ENCODE results near the gene ANP32E.

ANP32E gene

DNA sequence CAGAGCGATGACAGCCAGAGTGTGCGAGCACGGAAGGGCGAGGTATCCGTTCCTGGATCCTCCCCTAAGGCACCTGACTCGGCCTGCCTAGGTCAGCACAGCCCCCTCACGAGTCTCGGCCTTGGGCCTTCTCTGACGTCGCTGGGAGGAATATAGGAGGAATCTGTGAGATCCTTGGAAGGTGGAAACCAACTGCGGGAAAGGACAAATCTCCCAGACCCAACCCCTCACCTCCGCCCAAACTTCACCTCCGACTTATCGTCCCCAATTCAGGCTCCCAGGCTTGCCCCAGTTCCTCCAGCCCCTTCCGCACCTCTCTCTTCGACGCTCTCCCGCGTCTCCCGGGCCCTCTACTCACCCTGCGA lies 32.4 kb upstream of the ANP32E start:
- peaks cover 34% of the 10 kb centered on the region for H3K4me1 ChIP-seq (ENCODE audit: insufficient read depth, low read length)

GRCh38 chr1:150267896-150268295 lies 32.0 kb upstream of the ANP32E start:
- no peaks in the 10 kb centered on the region for H3K27me3 ChIP-seq (ENCODE audit: control insufficient read depth in 1 of 2, insufficient read depth in 2 of 2, low read length in 2 of 2)
- H3K4me3 ChIP-seq (ENCODE audit: low read depth in 1 of 2, low read length in 2 of 2) = peak overlapping the region; percentile 92 to 100
- H3K27ac ChIP-seq (ENCODE audit: low read depth, low read length) = peak overlapping the region; percentile 98
- H3K4me1 ChIP-seq (ENCODE audit: insufficient read depth, low read length) = peaks cover 30% of the 10 kb centered on the region
- H3K9ac ChIP-seq (ENCODE audit: low read length) = peak overlapping the region; percentile 95
- no peaks in the 10 kb centered on the region for H3K9me3 ChIP-seq (ENCODE audit: low read length)
- H3K36me3 ChIP-seq (ENCODE audit: insufficient read depth, low read length) = peaks cover 30% of the 10 kb centered on the region

More for the DNA sequence above, 32.4 kb upstream of the ANP32E start:
- Histone ChIP-seq H3K36me3 (ENCODE audit: insufficient read depth, low read length) (peaks cover 30% of the 10 kb centered on the region), H3K27ac (ENCODE audit: low read depth, low read length) (peak overlapping the region; percentile 98), H3K4me3 (ENCODE audit: low read depth in 1 of 2, low read length in 2 of 2) (peak overlapping the region; percentile 92 to 100), H3K9me3 (ENCODE audit: low read length) (no peaks in the 10 kb centered on the region), H3K9ac (ENCODE audit: low read length) (peak overlapping the region; percentile 95), H3K27me3 (ENCODE audit: control insufficient read depth in 1 of 2, insufficient read depth in 2 of 2, low read length in 2 of 2) (no peaks in the 10 kb centered on the region)

GRCh38 chr1:150263549-150263948 lies 27.6 kb upstream of the ANP32E start:
- Histone ChIP-seq H3K36me3 (ENCODE audit: insufficient read depth, low read length) (peaks cover 30% of the 10 kb centered on the region), H3K27me3 (ENCODE audit: control insufficient read depth in 1 of 2, insufficient read depth in 2 of 2, low read length in 2 of 2) (no peaks in the 10 kb centered on the region), H3K4me1 (ENCODE audit: insufficient read depth, low read length) (peaks cover 23% of the 10 kb centered on the region), H3K9me3 (ENCODE audit: low read length) (no peaks in the 10 kb centered on the region), H3K9ac (ENCODE audit: low read length) (no peak overlapping the region), H3K4me3 (ENCODE audit: low read depth in 1 of 2, low read length in 2 of 2) (no peak overlapping the region), H3K27ac (ENCODE audit: low read depth, low read length) (no peak overlapping the region)

DNA sequence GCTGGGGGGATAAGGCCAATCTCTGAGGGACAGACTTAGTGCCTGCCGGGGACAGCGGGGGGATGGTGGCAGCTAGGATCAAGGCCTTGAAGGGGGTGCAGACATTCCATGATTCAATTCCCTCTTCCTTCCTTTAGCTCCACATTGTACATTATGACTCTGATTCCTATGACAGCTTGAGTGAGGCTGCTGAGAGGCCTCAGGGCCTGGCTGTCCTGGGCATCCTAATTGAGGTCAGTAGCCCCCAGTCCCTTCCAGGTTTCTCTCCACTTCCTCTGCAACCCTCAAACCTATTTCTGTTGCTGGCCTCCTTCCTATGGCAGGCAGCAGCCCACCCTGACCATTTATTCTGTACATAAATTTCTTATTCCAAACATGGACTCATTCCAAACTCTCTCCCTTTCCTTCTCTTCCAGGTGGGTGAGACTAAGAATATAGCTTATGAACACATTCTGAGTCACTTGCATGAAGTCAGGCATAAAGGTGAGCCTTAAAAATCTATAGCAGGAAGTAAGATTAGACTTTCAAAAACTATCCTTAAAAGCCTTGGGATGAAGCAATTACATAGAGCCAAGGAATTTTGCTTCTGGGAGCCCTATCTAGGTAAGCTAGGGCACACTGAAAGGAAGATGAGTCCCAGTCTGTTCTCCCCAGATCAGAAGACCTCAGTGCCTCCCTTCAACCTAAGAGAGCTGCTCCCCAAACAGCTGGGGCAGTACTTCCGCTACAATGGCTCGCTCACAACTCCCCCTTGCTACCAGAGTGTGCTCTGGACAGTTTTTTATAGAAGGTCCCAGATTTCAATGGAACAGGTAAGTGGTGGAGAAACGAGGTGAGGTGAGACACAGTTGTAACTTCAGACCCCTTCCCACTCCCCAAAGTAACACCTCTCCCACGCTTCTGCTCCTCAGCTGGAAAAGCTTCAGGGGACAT lies 26.7 kb upstream of the ANP32E start:
- Histone ChIP-seq H3K36me3 (ENCODE audit: insufficient read depth, low read length) (peaks cover 30% of the 10 kb centered on the region), H3K9ac (ENCODE audit: low read length) (no peak overlapping the region), H3K4me3 (ENCODE audit: low read depth in 1 of 2, low read length in 2 of 2) (no peak overlapping the region), H3K4me1 (ENCODE audit: insufficient read depth, low read length) (peaks cover 20% of the 10 kb centered on the region), H3K27me3 (ENCODE audit: control insufficient read depth in 1 of 2, insufficient read depth in 2 of 2, low read length in 2 of 2) (no peaks in the 10 kb centered on the region), H3K27ac (ENCODE audit: low read depth, low read length) (no peak overlapping the region), H3K9me3 (ENCODE audit: low read length) (no peaks in the 10 kb centered on the region)

GRCh38 chr1:150261367-150261766 lies 25.5 kb upstream of the ANP32E start:
- H3K9me3 ChIP-seq (ENCODE audit: low read length) = no peaks in the 10 kb centered on the region
- H3K4me1 ChIP-seq (ENCODE audit: insufficient read depth, low read length) = peaks cover 19% of the 10 kb centered on the region
- peaks cover 20% of the 10 kb centered on the region for H3K36me3 ChIP-seq (ENCODE audit: insufficient read depth, low read length)
- no peaks in the 10 kb centered on the region for H3K27me3 ChIP-seq (ENCODE audit: control insufficient read depth in 1 of 2, insufficient read depth in 2 of 2, low read length in 2 of 2)
- H3K27ac ChIP-seq (ENCODE audit: low read depth, low read length) = no peak overlapping the region
- no peak overlapping the region for H3K9ac ChIP-seq (ENCODE audit: low read length)
- H3K4me3 ChIP-seq (ENCODE audit: low read depth in 1 of 2, low read length in 2 of 2) = no peak overlapping the region

DNA sequence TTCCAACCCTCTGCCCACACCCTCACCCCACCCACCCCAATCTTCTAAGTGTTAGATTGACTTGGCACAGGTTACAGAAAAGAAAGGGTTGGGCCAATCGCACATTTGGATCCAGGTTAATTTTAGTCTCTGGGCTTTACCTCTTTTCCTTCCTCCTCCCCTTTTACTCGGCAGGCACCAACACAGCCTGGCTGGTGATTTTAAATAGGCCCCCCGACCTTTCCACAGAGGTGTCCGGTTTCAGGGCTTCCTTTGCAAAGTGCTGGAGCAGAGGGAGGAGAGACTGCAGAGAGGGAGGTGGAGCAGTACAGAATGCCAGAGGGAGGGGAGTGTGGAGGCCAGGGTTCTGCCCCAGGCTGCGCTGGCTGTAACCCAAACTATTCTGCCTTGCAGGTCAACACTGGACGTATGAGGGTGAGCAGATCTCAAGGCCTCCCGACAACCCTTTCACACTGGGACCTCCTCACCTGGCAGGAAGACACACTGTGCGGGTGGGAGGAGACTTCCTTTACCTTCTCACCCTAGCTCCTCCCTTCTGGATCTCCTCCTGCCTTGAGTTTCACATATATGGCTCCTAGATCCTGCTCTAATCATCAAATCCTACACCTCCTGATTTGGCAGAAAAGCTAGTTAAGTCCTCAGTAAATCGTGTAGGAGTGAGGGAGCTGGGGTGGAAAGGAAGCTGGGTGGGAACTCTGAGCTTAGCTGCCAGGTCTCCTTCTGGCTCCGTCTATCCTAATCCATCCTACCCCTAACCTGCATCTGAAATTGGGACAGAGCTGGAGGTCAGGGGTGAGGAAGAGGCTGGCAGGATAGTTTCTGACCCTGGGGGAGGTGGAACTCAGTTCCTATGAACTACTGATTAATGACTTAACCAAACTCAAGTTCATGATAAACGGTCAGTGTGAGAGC lies 24.1 kb upstream of the ANP32E start:
- no peak overlapping the region for H3K27ac ChIP-seq (ENCODE audit: low read depth, low read length)
- no peak overlapping the region for H3K4me3 ChIP-seq (ENCODE audit: low read depth in 1 of 2, low read length in 2 of 2)
- peaks cover 6% of the 10 kb centered on the region for H3K36me3 ChIP-seq (ENCODE audit: insufficient read depth, low read length)
- no peaks in the 10 kb centered on the region for H3K27me3 ChIP-seq (ENCODE audit: control insufficient read depth in 1 of 2, insufficient read depth in 2 of 2, low read length in 2 of 2)
- H3K9ac ChIP-seq (ENCODE audit: low read length) = no peak overlapping the region
- no peaks in the 10 kb centered on the region for H3K9me3 ChIP-seq (ENCODE audit: low read length)
- H3K4me1 ChIP-seq (ENCODE audit: insufficient read depth, low read length) = peaks cover 28% of the 10 kb centered on the region

- no peaks in the 10 kb centered on the region for H3K36me3 ChIP-seq (ENCODE audit: insufficient read depth, low read length)
- H3K27me3 ChIP-seq (ENCODE audit: control insufficient read depth in 1 of 2, insufficient read depth in 2 of 2, low read length in 2 of 2) = no peaks in the 10 kb centered on the region
- H3K9me3 ChIP-seq (ENCODE audit: low read length) = no peaks in the 10 kb centered on the region
- H3K9ac ChIP-seq (ENCODE audit: low read length) = no peak overlapping the region
- peak overlapping the region; percentile 73 for H3K27ac ChIP-seq (ENCODE audit: low read depth, low read length)
- no peak overlapping the region for H3K4me3 ChIP-seq (ENCODE audit: low read depth in 1 of 2, low read length in 2 of 2)
- H3K4me1 ChIP-seq (ENCODE audit: insufficient read depth, low read length) = peaks cover 28% of the 10 kb centered on the region
Measured at GRCh38 chr1:150259217-150259616, 23.3 kb upstream of the ANP32E start.

DNA sequence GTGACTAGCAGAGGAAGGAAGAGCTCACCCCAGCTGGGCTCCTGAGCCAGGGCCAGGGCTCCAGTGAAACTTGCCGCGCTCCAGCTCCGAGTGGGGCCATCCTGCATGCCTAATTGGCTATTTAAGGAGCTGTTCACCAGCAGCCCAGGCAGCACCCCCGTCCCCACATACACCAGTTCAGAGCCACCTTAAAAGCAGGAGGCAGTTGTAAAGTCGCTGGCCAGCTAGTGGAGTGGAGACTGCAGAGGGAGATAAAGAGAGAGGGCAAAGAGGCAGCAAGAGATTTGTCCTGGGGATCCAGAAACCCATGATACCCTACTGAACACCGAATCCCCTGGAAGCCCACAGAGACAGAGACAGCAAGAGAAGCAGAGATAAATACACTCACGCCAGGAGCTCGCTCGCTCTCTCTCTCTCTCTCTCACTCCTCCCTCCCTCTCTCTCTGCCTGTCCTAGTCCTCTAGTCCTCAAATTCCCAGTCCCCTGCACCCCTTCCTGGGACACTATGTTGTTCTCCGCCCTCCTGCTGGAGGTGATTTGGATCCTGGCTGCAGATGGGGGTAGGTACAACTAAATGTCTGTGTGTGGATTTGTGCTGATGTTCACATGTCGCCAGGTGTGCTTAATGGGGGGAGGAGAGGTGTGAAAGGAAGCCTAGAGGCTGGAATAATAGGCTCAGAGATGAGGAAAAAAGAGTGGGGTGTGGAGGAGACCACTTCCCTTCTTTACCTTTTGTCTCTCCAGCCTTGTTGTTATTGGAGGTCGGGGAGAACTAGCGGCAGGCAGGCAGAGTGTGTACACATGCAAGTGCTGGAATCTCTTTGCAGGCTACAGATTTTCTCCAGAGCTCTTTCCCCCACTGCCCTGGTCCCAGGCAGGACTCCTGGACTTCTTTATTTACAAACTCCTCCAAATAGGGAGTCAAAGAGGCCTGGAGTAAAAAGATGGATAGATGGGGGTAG lies 22.0 kb upstream of the ANP32E start, which contains the start of gene CA14:
CA14 (plus strand) TSS at position 151 of the 962 bp plus-strand sequence; CDS start at position 506, 355 bp downstream.
- no peaks in the 10 kb centered on the region for H3K27me3 ChIP-seq (ENCODE audit: control insufficient read depth in 1 of 2, insufficient read depth in 2 of 2, low read length in 2 of 2)
- no peaks in the 10 kb centered on the region for H3K36me3 ChIP-seq (ENCODE audit: insufficient read depth, low read length)
- H3K9me3 ChIP-seq (ENCODE audit: low read length) = no peaks in the 10 kb centered on the region
- H3K27ac ChIP-seq (ENCODE audit: low read depth, low read length) = peak within 1 kb of the TSS; percentile 73
- peak within 1 kb of the TSS; percentile 28 for H3K9ac ChIP-seq (ENCODE audit: low read length)
- peaks cover 28% of the 10 kb centered on the region for H3K4me1 ChIP-seq (ENCODE audit: insufficient read depth, low read length)
- H3K4me3 ChIP-seq (ENCODE audit: low read depth in 1 of 2, low read length in 2 of 2) = peak within 1 kb of the TSS in 1 of 2 donors; percentile 55

DNA sequence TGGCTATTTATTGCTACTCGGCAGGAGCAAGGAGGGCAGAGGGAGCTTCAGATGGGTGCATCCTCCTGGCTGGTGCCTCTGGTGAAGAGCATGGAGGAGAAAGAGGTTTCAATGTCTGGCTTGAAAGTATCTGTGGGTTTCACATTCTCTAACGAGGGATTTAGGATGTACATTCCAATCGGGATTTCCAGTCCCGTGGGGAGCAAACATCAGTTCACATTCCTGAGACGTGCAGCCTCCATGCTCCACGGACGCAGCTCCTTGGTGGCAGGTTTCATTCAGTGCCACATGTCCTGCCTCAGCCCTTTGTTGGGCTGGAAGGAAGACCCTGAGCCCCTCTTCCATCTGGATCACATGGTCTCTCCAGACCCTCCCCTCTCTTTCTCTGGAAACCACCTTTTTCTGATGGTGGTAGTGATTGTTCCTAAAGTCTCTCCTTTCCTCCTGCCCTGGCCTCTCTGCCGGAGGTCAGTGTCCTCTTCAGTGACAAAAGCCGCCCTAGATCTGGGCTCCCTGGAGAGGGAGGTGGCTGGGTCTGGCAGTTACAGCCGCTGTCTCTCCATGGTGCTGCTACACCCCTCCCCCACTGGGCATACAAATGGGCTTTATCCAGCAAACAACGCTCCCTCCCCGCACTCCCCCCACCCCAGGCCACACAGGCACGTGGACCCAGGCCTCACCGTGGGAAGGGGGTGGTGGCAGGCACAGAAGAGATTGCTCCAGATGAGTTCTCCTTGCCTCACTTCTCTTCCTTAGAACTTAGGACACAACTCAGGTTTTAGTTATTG lies 20.8 kb upstream of the ANP32E start:
- H3K27ac ChIP-seq (ENCODE audit: low read depth, low read length) = peak overlapping the region; percentile 73

GRCh38 chr1:150256198-150256553 lies 20.3 kb upstream of the ANP32E start:
- peaks cover 28% of the 10 kb centered on the region for H3K4me1 ChIP-seq (ENCODE audit: insufficient read depth, low read length)
- peak overlapping the region; percentile 73 for H3K27ac ChIP-seq (ENCODE audit: low read depth, low read length)
- peak overlapping the region in 1 of 2 donors; percentile 55 for H3K4me3 ChIP-seq (ENCODE audit: low read depth in 1 of 2, low read length in 2 of 2)

More for the DNA sequence above, 20.8 kb upstream of the ANP32E start:
- Histone ChIP-seq H3K4me3 (ENCODE audit: low read depth in 1 of 2, low read length in 2 of 2) (peak overlapping the region in 1 of 2 donors; percentile 55), H3K36me3 (ENCODE audit: insufficient read depth, low read length) (no peaks in the 10 kb centered on the region), H3K4me1 (ENCODE audit: insufficient read depth, low read length) (peaks cover 28% of the 10 kb centered on the region), H3K9me3 (ENCODE audit: low read length) (no peaks in the 10 kb centered on the region), H3K9ac (ENCODE audit: low read length) (peak overlapping the region; percentile 28), H3K27me3 (ENCODE audit: control insufficient read depth in 1 of 2, insufficient read depth in 2 of 2, low read length in 2 of 2) (no peaks in the 10 kb centered on the region)

More at GRCh38 chr1:150256198-150256553, 20.3 kb upstream of the ANP32E start:
- Histone ChIP-seq H3K9me3 (ENCODE audit: low read length) (no peaks in the 10 kb centered on the region), H3K9ac (ENCODE audit: low read length) (peak overlapping the region; percentile 45), H3K27me3 (ENCODE audit: control insufficient read depth in 1 of 2, insufficient read depth in 2 of 2, low read length in 2 of 2) (no peaks in the 10 kb centered on the region), H3K36me3 (ENCODE audit: insufficient read depth, low read length) (no peaks in the 10 kb centered on the region)

Measured in muscle layer of colon (tissue), 2 donors.